ENCODE results near the gene SGMS2. TPM values are rescaled to one million over a fixed set of nuclear protein-coding genes. Genes with fewer than 3 reads are reported as not detected.

The SGMS2 gene
- total and polyA plus RNA-seq, 2 of the 13 experiments (the other 11 are each of a cell fraction or from before 2014, with no cell fraction given) = 1.2 to 1.7 TPM

GRCh38 chr4:107801766-107802211 lies 22.9 kb upstream of the SGMS2 start (continued):
- no peak for TF ChIP-seq BCLAF1 (IDR thresholded peaks at IDR 0.05)

- Histone ChIP-seq H3K9me3 (ENCODE audit: low read length) (no peaks in the 10 kb centered on the region), H3K27me3 (ENCODE audit: control insufficient read depth in 1 of 2, insufficient read depth in 2 of 2, low read length in 2 of 2) (0 out of 5 replicates have a peak, but pooled peaks cover 0 to 4% of the 10 kb centered on the region in 2 experiments), H3K4me3 (replicated peaks in 1 of 3; ENCODE audit: insufficient read depth in 1 of 3, low read depth in 2 of 3, low read length in 3 of 3) (no peak overlapping the region), H3K27ac (ENCODE audit: extremely low read length, insufficient read depth, low read length) (no peak overlapping the region), H3K79me2 (ENCODE audit: insufficient read depth, low read length) (no peaks in the 10 kb centered on the region), H3K4me1 (ENCODE audit: insufficient read depth, low read length) (peaks cover 9% of the 10 kb centered on the region; the same call in 1 of the 2 replicates), H3K36me3 (replicated peaks in 1 of 2; ENCODE audit: control insufficient read depth in 1 of 2, insufficient read depth in 2 of 2, low read length in 2 of 2) (no peaks in the 10 kb centered on the region), H3K9ac (ENCODE audit: insufficient read depth, low read depth, low read length) (no peak overlapping the region), H4K20me1 (ENCODE audit: insufficient read depth, low read length) (no peaks in the 10 kb centered on the region), H2AFZ (ENCODE audit: low read length) (no peak overlapping the region), H3K4me2 (ENCODE audit: low read depth, low read length) (no peak overlapping the region)
- ChIA-PET CTCF (ENCODE audit: low intra/inter-chr PET ratio, low total read pairs) (no interaction called here), POLR2A (no interaction called here)
- in situ Hi-C loops (cut with HindIII; ENCODE audit: extremely low pct_ligation_motif_present, low pct_unique_long_range_greater_than_20kb) = no loop called here
- FAIRE-seq (no peak), ATAC-seq (no peak), DNase-seq (ENCODE audit: low spot score) (no peak)
- intact Hi-C loops (cut with micrococcal nuclease; ENCODE audit: unreplicated experiment) = loop anchor here (5.0 kb wide), 1 partner anchor 57 kb away; no protein-coding TSS in a partner anchor
- BruUV-seq (replicated peaks) = no TSS peak
- 45% methylated on average over 3 of the region's 3 CpGs for WGBS (ENCODE audit: low lambda C conversion rate)
- TF ChIP-seq KDM1A (CRISPR knock-in tag; IDR thresholded peaks at IDR 0.05) (no peak), ZNF678 (CRISPR knock-in tag; IDR thresholded peaks at IDR 0.05) (no peak), ATF3 (CRISPR knock-in tag; IDR thresholded peaks at IDR 0.05) (no peak), ZXDC (CRISPR knock-in tag; IDR thresholded peaks at IDR 0.05) (no peak), ZNF234 (CRISPR knock-in tag; conservative IDR thresholded peaks at IDR 0.05) (no peak), ZNF10 (CRISPR knock-in tag; IDR thresholded peaks at IDR 0.05; ENCODE audit: borderline replicate concordance, low read depth) (no peak), TBX2 (CRISPR knock-in tag; IDR thresholded peaks at IDR 0.05; ENCODE audit: borderline replicate concordance) (no peak), CENPX (CRISPR knock-in tag; IDR thresholded peaks at IDR 0.05) (no peak), ZBTB33 (CRISPR knock-in tag; IDR thresholded peaks at IDR 0.05) (no peak), ZNF510 (CRISPR knock-in tag; IDR thresholded peaks at IDR 0.05; ENCODE audit: low read depth) (no peak), ZNF468 (CRISPR knock-in tag; IDR thresholded peaks at IDR 0.05) (no peak), SMARCE1 (IDR thresholded peaks at IDR 0.05; ENCODE audit: borderline replicate concordance) (no peak), XBP1 (CRISPR knock-in tag; IDR thresholded peaks at IDR 0.05) (no peak), ZNF160 (CRISPR knock-in tag; IDR thresholded peaks at IDR 0.05) (no peak), WIZ (CRISPR knock-in tag; IDR thresholded peaks at IDR 0.05) (no peak)
These were observed 19.8 kb upstream of the SGMS2 start for GRCh38 chr4:107804956-107805355.
